Esophagus (tissue), 2 donors: ENCODE measurements around the gene SEC14L1. TPM values are rescaled to one million over a fixed set of nuclear protein-coding genes. Genes with fewer than 3 reads are reported as not detected.
A peak's percentile ranks its signal among the peaks of the same experiment; 100 is the strongest.
"Not testable (repeated sequence)": the region's sequence is repeated elsewhere in the genome, so short reads cannot be mapped to it uniquely, and the experiment has no call there.

Experiments
- H3K27ac ChIP-seq, 2 donors: one replicate each; pipeline ENCODE4 v1.5.1; 2013; ENCODE audit warnings: low read depth in 2 of 2, mild to moderate bottlenecking in 2 of 2, inconsistent platforms in 1 of 2, low read length in 1 of 2, moderate library complexity in 1 of 2
- H3K27me3 ChIP-seq, 2 donors: one replicate each; pipeline ENCODE4 v1.6.1; 2013; ENCODE audit warnings: low read length in 2 of 2, control low read depth in 1 of 2, mild to moderate bottlenecking in 1 of 2; ENCODE audit not compliant: insufficient read depth in 2 of 2, control insufficient read depth in 1 of 2
- H3K36me3 ChIP-seq, 2 donors: one replicate each; pipeline ENCODE4 v1.6.1; 2013; ENCODE audit warnings: low read length in 1 of 2; ENCODE audit not compliant: control insufficient read depth in 2 of 2, insufficient read depth in 2 of 2
- H3K4me1 ChIP-seq, 2 donors: one replicate each; pipeline ENCODE4 v1.6.1; 2013; ENCODE audit warnings: low read length in 1 of 2; ENCODE audit not compliant: control insufficient read depth in 2 of 2, insufficient read depth in 2 of 2
- H3K4me3 ChIP-seq, 2 donors: one replicate each; pipeline ENCODE4 v1.5.1; 2013; ENCODE audit warnings: low read length in 2 of 2, mild to moderate bottlenecking in 2 of 2, low read depth in 1 of 2, moderate library complexity in 1 of 2
- H3K9me3 ChIP-seq, 2 donors: one replicate each; pipeline ENCODE4 v1.6.1; 2013; ENCODE audit warnings: mild to moderate bottlenecking in 2 of 2, low read depth in 1 of 2, low read length in 1 of 2, moderate library complexity in 1 of 2; ENCODE audit not compliant: control insufficient read depth in 2 of 2, insufficient read depth in 1 of 2
- WGBS, 2 donors: extraction: QIAGEN DNeasy Blood & Tissue Kit; methylation state at CpG; one replicate each; pipeline ENCODE4 v1.1.7; 2013; 5-methylcytosine and 5-hydroxymethylcytosine counted together
- polyA plus RNA-seq, 2 donors: library from polyadenylated mRNA; stranded (reverse); fragments of 200-250 nt; gene quantifications; one replicate each; pipeline ENCODE4 v1.2.3, GENCODE V29; 2013
- donor health status: healthy with polysubstance abuse.
- donor health status: Bipolar disorder and iron deficiency.

The SEC14L1 gene
- polyA plus RNA-seq, 2 donors = 15.5 to 49.5 TPM

GRCh38 chr17:77102411-77103134 is 38.2 kb upstream of the SEC14L1 start:
- not testable (repeated sequence) for H3K27ac ChIP-seq, H3K36me3 ChIP-seq, H3K27me3 ChIP-seq, H3K9me3 ChIP-seq, H3K4me3 ChIP-seq, H3K4me1 ChIP-seq
- 95 to 96% methylated on average over 8 of the region's 8 CpGs for WGBS, 2 donors

- Histone ChIP-seq H3K4me3 (no peak overlapping the region), H3K27ac (no peak overlapping the region), H3K36me3 (no peaks in the 10 kb centered on the region), H3K4me1 (peaks cover 0 to 5% of the 10 kb centered on the region in 2 donors), H3K27me3 (no peaks in the 10 kb centered on the region), H3K9me3 (no peaks in the 10 kb centered on the region)
- 94 to 95% methylated on average over 3 of the region's 3 CpGs for WGBS, 2 donors
These were observed 35.1 kb upstream of the SEC14L1 start for GRCh38 chr17:77105706-77106105.

- H3K27ac ChIP-seq = no peak overlapping the region
- no peaks in the 10 kb centered on the region for H3K27me3 ChIP-seq
- H3K4me1 ChIP-seq = peaks cover 0 to 5% of the 10 kb centered on the region in 2 donors
- no peaks in the 10 kb centered on the region for H3K9me3 ChIP-seq
- WGBS, 2 donors = 79 to 82% methylated on average over 8 of the region's 8 CpGs
- H3K36me3 ChIP-seq = no peaks in the 10 kb centered on the region
- no peak overlapping the region for H3K4me3 ChIP-seq
These were observed 33.9 kb upstream of the SEC14L1 start for GRCh38 chr17:77106874-77107358.

- H3K27ac ChIP-seq = no peak overlapping the region
- H3K4me3 ChIP-seq = no peak overlapping the region
- 83 to 89% methylated on average over 23 of the region's 23 CpGs for WGBS, 2 donors
- H3K9me3 ChIP-seq = no peaks in the 10 kb centered on the region
- no peaks in the 10 kb centered on the region for H3K36me3 ChIP-seq
- H3K27me3 ChIP-seq = no peaks in the 10 kb centered on the region
- H3K4me1 ChIP-seq = peaks cover 0 to 5% of the 10 kb centered on the region in 2 donors
These were observed 33.0 kb upstream of the SEC14L1 start for GRCh38 chr17:77107506-77108433.

GRCh38 chr17:77109159-77109759 is 31.5 kb upstream of the SEC14L1 start:
- Histone ChIP-seq H3K4me3 (no peak overlapping the region), H3K4me1 (peaks cover 0 to 3% of the 10 kb centered on the region in 2 donors), H3K27ac (peak overlapping the region; percentile 11 to 24), H3K27me3 (no peaks in the 10 kb centered on the region), H3K9me3 (no peaks in the 10 kb centered on the region), H3K36me3 (no peaks in the 10 kb centered on the region)
- 77% methylated on average over 6 of the region's 6 CpGs for WGBS, 2 donors

- Histone ChIP-seq H3K9me3 (no peaks in the 10 kb centered on the region), H3K36me3 (no peaks in the 10 kb centered on the region), H3K27me3 (no peaks in the 10 kb centered on the region), H3K27ac (peak overlapping the region; percentile 3 to 11), H3K4me1 (peaks cover 0 to 3% of the 10 kb centered on the region in 2 donors), H3K4me3 (no peak overlapping the region)
- WGBS, 2 donors = 40 to 46% methylated on average over 7 of the region's 7 CpGs
These were observed 30.9 kb upstream of the SEC14L1 start for GRCh38 chr17:77109764-77110359.

GRCh38 chr17:77111165-77111933 is 29.4 kb upstream of the SEC14L1 start:
- H3K9me3 ChIP-seq, H3K27me3 ChIP-seq, H3K27ac ChIP-seq, H3K4me3 ChIP-seq, H3K4me1 ChIP-seq, H3K36me3 ChIP-seq: not testable (repeated sequence)
- 66 to 94% methylated on average over 11 of the region's 11 CpGs for WGBS, 2 donors

GRCh38 chr17:77111934-77112296 is 28.9 kb upstream of the SEC14L1 start:
- Histone ChIP-seq H3K9me3 (no peaks in the 10 kb centered on the region), H3K4me3 (no peak overlapping the region), H3K27me3 (no peaks in the 10 kb centered on the region), H3K36me3 (no peaks in the 10 kb centered on the region), H3K27ac (no peak overlapping the region), H3K4me1 (peaks cover 0 to 3% of the 10 kb centered on the region in 2 donors)
- 76 to 77% methylated on average over 5 of the region's 5 CpGs for WGBS, 2 donors

- no peaks in the 10 kb centered on the region for H3K36me3 ChIP-seq
- no peaks in the 10 kb centered on the region for H3K4me1 ChIP-seq
These were observed 25.3 kb upstream of the SEC14L1 start for GRCh38 chr17:77115510-77115909.

More at GRCh38 chr17:77115510-77115909, 25.3 kb upstream of the SEC14L1 start:
- no peak overlapping the region for H3K27ac ChIP-seq
- no peak overlapping the region for H3K4me3 ChIP-seq
- WGBS, 2 donors = 71% methylated on average over 2 of the region's 2 CpGs
- H3K9me3 ChIP-seq = no peaks in the 10 kb centered on the region
- H3K27me3 ChIP-seq = no peaks in the 10 kb centered on the region
